ENCODE results near the gene POLA2.

DNA sequence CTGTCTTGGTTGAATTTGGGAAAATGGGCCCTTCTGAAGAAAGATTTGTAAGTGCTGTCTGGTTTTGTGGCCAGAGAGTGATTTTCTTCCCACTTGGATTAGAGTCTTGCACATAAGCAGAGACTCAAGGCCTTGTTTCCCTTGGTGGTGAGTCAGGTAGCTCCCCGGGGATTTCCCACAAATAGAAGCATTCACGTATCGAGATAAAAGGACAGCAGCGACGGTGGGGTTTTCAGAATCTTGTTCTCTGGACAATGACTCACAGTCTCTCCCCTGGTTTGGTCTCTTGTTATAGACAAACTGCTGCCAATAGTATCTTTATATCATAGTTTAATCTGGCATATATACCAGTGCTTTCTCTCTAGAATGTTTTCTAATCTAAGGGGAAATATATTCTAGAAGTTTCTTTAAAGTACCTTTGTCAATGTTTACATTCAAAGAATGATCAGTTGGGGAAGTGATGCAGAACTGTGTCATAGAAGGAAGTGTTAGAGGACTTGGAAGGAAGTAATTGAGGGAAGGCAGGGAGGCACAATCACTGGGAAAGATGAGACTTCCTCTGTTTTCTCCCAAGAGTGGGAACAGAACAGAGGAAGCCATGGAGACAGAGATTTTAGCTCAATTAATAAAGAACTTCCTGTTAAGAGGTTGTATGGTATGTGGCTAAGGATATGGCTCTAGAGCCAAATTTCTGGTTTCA, 18.1 kb downstream of the POLA2 start:
- no peak for TF ChIP-seq EZH2 (IDR thresholded peaks at IDR 0.05)
- no peak for TF ChIP-seq POLR2AphosphoS5 (IDR thresholded peaks at IDR 0.05; ENCODE audit: borderline replicate concordance, low read depth, low read length)

Data from SK-N-MC (cell line).